ENCODE measurements around the gene PPP3CB.

The PPP3CB gene

GRCh38 chr10:73495884-73496674 is at the start of gene PPP3CB:
PPP3CB (minus strand) TSS chr10:73496024; CDS start chr10:73495889, 135 bp downstream.
- peak; percentile 74 to 76 for DNase-seq (ENCODE audit: low read depth in 2 of 2)

GRCh38 chr10:73545357-73545756 is 49.5 kb upstream of the PPP3CB start:
- DNase-seq (ENCODE audit: low read depth in 2 of 2): no peak

GRCh38 chr10:73537709-73538108 is 41.9 kb upstream of the PPP3CB start:
- DNase-seq (ENCODE audit: low read depth in 2 of 2): no peak

- DNase-seq (ENCODE audit: low read depth in 2 of 2): no peak
Observed at GRCh38 chr10:73537288-73537687, 41.5 kb upstream of the PPP3CB start.

- no peak for DNase-seq (ENCODE audit: low read depth in 2 of 2)
Observed at GRCh38 chr10:73534857-73535256, 39.0 kb upstream of the PPP3CB start.

- DNase-seq (ENCODE audit: low read depth in 2 of 2): peak; percentile 2 to 4
Observed at GRCh38 chr10:73529089-73529832, 33.4 kb upstream of the PPP3CB start.

GRCh38 chr10:73522263-73522662 is 26.4 kb upstream of the PPP3CB start:
- no peak for DNase-seq (ENCODE audit: low read depth in 2 of 2)

- DNase-seq (ENCODE audit: low read depth in 2 of 2): no peak
Observed at GRCh38 chr10:73519336-73519735, 23.5 kb upstream of the PPP3CB start.

GRCh38 chr10:73517166-73517888 is 21.5 kb upstream of the PPP3CB start:
- DNase-seq (ENCODE audit: low read depth in 2 of 2): no peak

- DNase-seq (ENCODE audit: low read depth in 2 of 2): no peak
Observed at GRCh38 chr10:73512207-73512743, 16.5 kb upstream of the PPP3CB start.

- DNase-seq (ENCODE audit: low read depth in 2 of 2): no peak
Observed at GRCh38 chr10:73509695-73510094, 13.9 kb upstream of the PPP3CB start.

- no peak for DNase-seq (ENCODE audit: low read depth in 2 of 2)
Observed at GRCh38 chr10:73506491-73506890, 10.7 kb upstream of the PPP3CB start.

- DNase-seq (ENCODE audit: low read depth in 2 of 2): no peak
Observed at GRCh38 chr10:73506074-73506473, 10.2 kb upstream of the PPP3CB start.

GRCh38 chr10:73503037-73503436 is 7.2 kb upstream of the PPP3CB start:
- no peak for DNase-seq (ENCODE audit: low read depth in 2 of 2)

- DNase-seq (ENCODE audit: low read depth in 2 of 2): no peak
Observed at GRCh38 chr10:73501651-73502050, 5.8 kb upstream of the PPP3CB start.

GRCh38 chr10:73497623-73498022 is 1.8 kb upstream of the PPP3CB start:
- DNase-seq (ENCODE audit: low read depth in 2 of 2): no peak

GRCh38 chr10:73495226-73495883 is 469 bp downstream of the PPP3CB start:
- peak; percentile 67 to 70 for DNase-seq (ENCODE audit: low read depth in 2 of 2)

- no peak for DNase-seq (ENCODE audit: low read depth in 2 of 2)
Observed at GRCh38 chr10:73494877-73495225, 973 bp downstream of the PPP3CB start.

GRCh38 chr10:73494213-73494612 is 1.6 kb downstream of the PPP3CB start:
- DNase-seq (ENCODE audit: low read depth in 2 of 2): no peak

- DNase-seq (ENCODE audit: low read depth in 2 of 2): no peak
Observed at GRCh38 chr10:73493781-73494180, 2.0 kb downstream of the PPP3CB start.

- no peak for DNase-seq (ENCODE audit: low read depth in 2 of 2)
Observed at GRCh38 chr10:73486601-73487000, 9.2 kb downstream of the PPP3CB start.

GRCh38 chr10:73485320-73485719 is 10.5 kb downstream of the PPP3CB start:
- no peak for DNase-seq (ENCODE audit: low read depth in 2 of 2)

Measured in stimulated activated CD8-positive, alpha-beta memory T cell treated with anti-CD3 and anti-CD28 coated beads, Interleukin-7, amount 100 ng/mL, for 1 hour (primary cell).